ENCODE results near the gene RNFT2. TPM values are rescaled to one million over a fixed set of nuclear protein-coding genes. Genes with fewer than 3 reads are reported as not detected.

RNFT2 gene
- total RNA-seq, 1 experiment from 2014 or later: 29.5 TPM

GRCh38 chr12:116771651-116772050 is 33.5 kb downstream of the RNFT2 start:
- H3K18ac ChIP-seq (ENCODE audit: insufficient read length, low read depth, low read length): no peak overlapping the region
- H2BK12ac ChIP-seq (ENCODE audit: insufficient read length, low read depth, low read length): no peak overlapping the region
- no peak overlapping the region for H3K4ac ChIP-seq (ENCODE audit: low read depth, low read length)
- no peak overlapping the region for H3K56ac ChIP-seq (ENCODE audit: insufficient read length, low read depth, low read length)
- Mint-ChIP-seq H3K27ac (no peak overlapping the region; a peak in 2 of 7 replicates), H3K4me1 (no peaks in the 10 kb centered on the region), H3K9me3 (no peaks in the 10 kb centered on the region), H3K36me3 (ENCODE audit: insufficient read depth in 1 of 3, low read depth in 3 of 3) (peaks cover 2 to 31% (median 28%) of the 10 kb centered on the region in 3 experiments), H3K4me3 (no peak overlapping the region), H3K27me3 (ENCODE audit: low read depth) (no peaks in the 10 kb centered on the region)
- H3K23ac ChIP-seq (ENCODE audit: insufficient read length, low read depth, low read length): no peak overlapping the region
- no peak overlapping the region for H3K14ac ChIP-seq (ENCODE audit: insufficient read depth, low read length)
- no peaks in the 10 kb centered on the region for H3K27me3 ChIP-seq (ENCODE audit: insufficient read depth, low read length)
- H3K79me1 ChIP-seq (ENCODE audit: insufficient read depth, low read depth, low read length, poor library complexity, severe bottlenecking): peaks cover 3% of the 10 kb centered on the region
- no peak for DNase-seq
- H4K20me1 ChIP-seq (ENCODE audit: control insufficient read depth, insufficient read depth, insufficient read length): no peaks in the 10 kb centered on the region
- no peak overlapping the region for H3T11ph ChIP-seq (ENCODE audit: low read length)
- H2BK5ac ChIP-seq (ENCODE audit: insufficient read length, low read length): no peak overlapping the region
- H4K5ac ChIP-seq (ENCODE audit: insufficient read length, low read depth, low read length): no peak overlapping the region
- no peak overlapping the region for H2BK120ac ChIP-seq (ENCODE audit: low read depth, low read length, poor library complexity, severe bottlenecking)
- H3K9me3 ChIP-seq (ENCODE audit: control insufficient read depth, low read depth, low read length): no peaks in the 10 kb centered on the region
- WGBS (ENCODE audit: extremely low coverage, insufficient read length, low lambda C conversion rate): no CpG with 5 or more reads among the region's 8 CpGs
- TF ChIP-seq CTCF (conservative IDR thresholded peaks at IDR 0.05): no peak
- H3K27ac ChIP-seq (ENCODE audit: insufficient read length, low read depth, low read length): no peak overlapping the region
- H4K91ac ChIP-seq (ENCODE audit: insufficient read length, low read depth, low read length): no peak overlapping the region
- no peaks in the 10 kb centered on the region for H3K79me2 ChIP-seq (ENCODE audit: insufficient read depth, low read length)
- no peak overlapping the region for H2BK20ac ChIP-seq (ENCODE audit: low read depth, low read length, poor library complexity, severe bottlenecking)
- no peak overlapping the region for H3K4me2 ChIP-seq (ENCODE audit: insufficient read depth, insufficient read length, low read length)
- no peak overlapping the region for H2AFZ ChIP-seq (ENCODE audit: low read length)
- H3K23me2 ChIP-seq (ENCODE audit: insufficient read length, low read depth, low read length, poor library complexity, severe bottlenecking): no peaks in the 10 kb centered on the region
- H4K8ac ChIP-seq (replicated peaks; ENCODE audit: insufficient read length, low read depth, low read length): no peak overlapping the region
- H3K4me1 ChIP-seq (ENCODE audit: insufficient read depth, low read length): no peaks in the 10 kb centered on the region
- no peak overlapping the region for H2BK15ac ChIP-seq (ENCODE audit: low read depth, low read length)
- H2AK5ac ChIP-seq (ENCODE audit: insufficient read length, low read length): no peak overlapping the region
- H3K9ac ChIP-seq (ENCODE audit: extremely low read depth, insufficient read length, low read length): no peak overlapping the region

All from H9 (cell line).